A673 (cell line): Measurements from ENCODE around the gene RNGTT. TPM values are rescaled to one million over a fixed set of nuclear protein-coding genes. Genes with fewer than 3 reads are reported as not detected.

Experiments used
- BruUV-seq: library from RNA; stranded (reverse); fragments of 400-500 nt; replicated peaks from 2 replicates; lab custom pipeline; 2021; lab: Mats Ljungman, UMichigan
- CTCF ChIA-PET: fragments of 300-600 bp; sonication (Branson Sonifier 250); formaldehyde crosslinking; loops from one replicate; lab custom pipeline; 2022; ENCODE audit warnings: antibody characterized with exemption; lab: Charles Lee
- POLR2A ChIA-PET: fragments of 300-600 bp; sonication (Branson Sonifier 250); formaldehyde crosslinking; loops from one replicate; lab custom pipeline; 2022; ENCODE audit warnings: antibody characterized with exemption; ENCODE audit not compliant: low non-redundant PET; lab: Charles Lee
- DNase-seq: peaks from one replicate; pipeline ENCODE4 v3.0.0-alpha.2; 2015; ENCODE audit warnings: low spot score
- H3K27ac ChIP-seq: fragments of 200-600 bp; sonication (generic); 2 replicates; pipeline ENCODE4 v1.5.1; 2016; ENCODE audit warnings: mixed run types, low read depth, mild to moderate bottlenecking, mixed read lengths, antibody characterized with exemption, low read length; ENCODE audit not compliant: poor library complexity, severe bottlenecking
- H3K27me3 ChIP-seq: fragments of 200-600 bp; sonication (generic); replicated peaks from 2 replicates; pipeline ENCODE4 v1.6.1; 2017; ENCODE audit warnings: mixed run types, low read depth, mild to moderate bottlenecking, mixed read lengths, antibody characterized with exemption, low read length; ENCODE audit not compliant: insufficient read depth, poor library complexity
- H3K36me3 ChIP-seq: fragments of 200-600 bp; sonication (generic); 2 replicates; pipeline ENCODE4 v1.6.1; 2016; ENCODE audit warnings: mixed run types, mild to moderate bottlenecking, mixed read lengths, antibody characterized with exemption, low read length; ENCODE audit not compliant: insufficient read depth, poor library complexity, severe bottlenecking
- H3K4me1 ChIP-seq: fragments of 200-600 bp; sonication (generic); 2 replicates; pipeline ENCODE4 v1.6.1; 2017; ENCODE audit warnings: mixed run types, mild to moderate bottlenecking, mixed read lengths, antibody characterized with exemption, low read length; ENCODE audit not compliant: insufficient read depth, poor library complexity, severe bottlenecking
- H3K4me3 ChIP-seq: fragments of 200-600 bp; sonication (generic); 2 replicates; pipeline ENCODE4 v1.5.1; 2016; ENCODE audit warnings: low read depth, mixed run types, mild to moderate bottlenecking, mixed read lengths, low read length; ENCODE audit not compliant: poor library complexity, severe bottlenecking
- H3K9me3 ChIP-seq: fragments of 200-600 bp; sonication (generic); 2 replicates; pipeline ENCODE4 v1.6.1; 2016; ENCODE audit warnings: mixed run types, low read depth, mild to moderate bottlenecking, mixed read lengths, antibody characterized with exemption, low read length; ENCODE audit not compliant: poor library complexity, severe bottlenecking
- CTCF ChIP-seq: fragments of 300-800, 200-600 bp; sonication (generic); conservative IDR thresholded peaks from 2 replicates; pipeline ENCODE4 v1.5.1; 2017; ENCODE audit warnings: low read depth, mild to moderate bottlenecking, antibody characterized with exemption, low read length, moderate library complexity, mixed read lengths
- EZH2 ChIP-seq: fragments of 200-600 bp; sonication (generic); IDR thresholded peaks from 2 replicates; pipeline ENCODE4 v1.6.1; 2017; ENCODE audit warnings: borderline replicate concordance, low read depth, mild to moderate bottlenecking, mixed read lengths, antibody characterized with exemption, low read length; ENCODE audit not compliant: poor library complexity, severe bottlenecking
- intact Hi-C: fragments of 100-400 bp; cut with micrococcal nuclease; formaldehyde crosslinking; loops from one replicate; pipeline ENCODE4 v1.10.0; 2022; ENCODE audit not compliant: unreplicated experiment
- total RNA-seq: library from RNA; stranded (reverse); gene quantifications from 2 replicates; pipeline ENCODE4 v1.2.3, GENCODE V29; 2021

The RNGTT gene
- total RNA-seq, 1 experiment from 2014 or later, result 31.8 TPM

- DNase-seq, result no peak
- no peaks in the 10 kb centered on the region for H3K4me1 ChIP-seq
- no TSS peak for BruUV-seq
- no peaks in the 10 kb centered on the region for H3K9me3 ChIP-seq
- ChIA-PET POLR2A (no interaction called here), CTCF (no interaction called here)
- TF ChIP-seq CTCF (no peak), EZH2 (no peak)
- H3K36me3 ChIP-seq, result no peaks in the 10 kb centered on the region
- no peak overlapping the region for H3K4me3 ChIP-seq
- H3K27ac ChIP-seq, result no peak overlapping the region
- intact Hi-C loops, result no loop called here
- H3K27me3 ChIP-seq, result no peaks in the 10 kb centered on the region
Measured at GRCh38 chr6:88852000-88852399, 111.4 kb downstream of the RNGTT start.

- no peaks in the 10 kb centered on the region for H3K4me1 ChIP-seq
- no TSS peak for BruUV-seq
- no peak for TF ChIP-seq EZH2
- DNase-seq, result no peak
- H3K4me3 ChIP-seq, result no peak overlapping the region
- H3K9me3 ChIP-seq, result no peaks in the 10 kb centered on the region
- intact Hi-C loops, result no loop called here
- ChIA-PET POLR2A (no interaction called here), CTCF (no interaction called here)
- no peaks in the 10 kb centered on the region for H3K36me3 ChIP-seq
- H3K27ac ChIP-seq, result no peak overlapping the region
- H3K27me3 ChIP-seq, result no peaks in the 10 kb centered on the region
Measured at GRCh38 chr6:88848870-88849269, 114.5 kb downstream of the RNGTT start.

GRCh38 chr6:88843040-88843439, 120.4 kb downstream of the RNGTT start:
- no peak overlapping the region for H3K27ac ChIP-seq
- BruUV-seq, result no TSS peak
- TF ChIP-seq EZH2, result no peak
- TF ChIP-seq CTCF, result no peak

GRCh38 chr6:88842320-88842719, 121.1 kb downstream of the RNGTT start:
- Histone ChIP-seq H3K9me3 (no peaks in the 10 kb centered on the region), H3K4me3 (no peak overlapping the region), H3K27ac (no peak overlapping the region), H3K36me3 (no peaks in the 10 kb centered on the region), H3K4me1 (no peaks in the 10 kb centered on the region), H3K27me3 (no peaks in the 10 kb centered on the region)
- BruUV-seq, result no TSS peak
- ChIA-PET CTCF (no interaction called here), POLR2A (no interaction called here)
- intact Hi-C loops, result no loop called here
- no peak for TF ChIP-seq CTCF
- TF ChIP-seq EZH2, result no peak
- DNase-seq, result no peak

More at GRCh38 chr6:88843040-88843439, 120.4 kb downstream of the RNGTT start:
- no peaks in the 10 kb centered on the region for H3K9me3 ChIP-seq
- CTCF ChIA-PET, result no interaction called here
- intact Hi-C loops, result no loop called here
- no peaks in the 10 kb centered on the region for H3K27me3 ChIP-seq
- H3K4me3 ChIP-seq, result no peak overlapping the region
- no peak for DNase-seq
- H3K4me1 ChIP-seq, result no peaks in the 10 kb centered on the region
- POLR2A ChIA-PET, result no interaction called here
- no peaks in the 10 kb centered on the region for H3K36me3 ChIP-seq
